ENCODE measurements around the gene ZFPL1. TPM values are rescaled to one million over a fixed set of nuclear protein-coding genes. Genes with fewer than 3 reads are reported as not detected.

Gene ZFPL1
- total RNA-seq, 4 donors from 2014 or later, result 35.7 to 42.0 (median 40.6) TPM

- intact Hi-C loops (cut with DNase I; ENCODE audit: low total_unique reads) (no loop called here), in situ Hi-C loops (cut with MboI; ENCODE audit: low sequenced_read_pairs in 4 of 4) (no loop called here)
- TF ChIP-seq CTCF (IDR thresholded peaks at IDR 0.05 in 4 of 5, conservative IDR thresholded peaks at IDR 0.05 in 1 of 5), result no peak
- no peak for TF ChIP-seq POLR2A (IDR thresholded peaks at IDR 0.05)
- Histone ChIP-seq H3K27me3 (no peaks in the 10 kb centered on the region), H3K4me3 (no peak overlapping the region), H3K36me3 (no peaks in the 10 kb centered on the region), H3K27ac (no peak overlapping the region), H3K9me3 (no peaks in the 10 kb centered on the region), H3K4me1 (no peaks in the 10 kb centered on the region)
- ATAC-seq, result no peak
- DNase-seq, result no peak
Measured at GRCh38 chr11:65063532-65063931, 20.5 kb upstream of the ZFPL1 start.

- DNase-seq (no peak), ATAC-seq (no peak)
- H3K4me3 ChIP-seq, result no peak overlapping the region
- H3K27ac ChIP-seq, result no peak overlapping the region
- H3K36me3 ChIP-seq, result no peaks in the 10 kb centered on the region
- TF ChIP-seq POLR2A (IDR thresholded peaks at IDR 0.05) (no peak), CTCF (IDR thresholded peaks at IDR 0.05 in 4 of 5, conservative IDR thresholded peaks at IDR 0.05 in 1 of 5) (no peak)
- no peaks in the 10 kb centered on the region for H3K9me3 ChIP-seq
- in situ Hi-C loops (cut with MboI; ENCODE audit: low sequenced_read_pairs in 4 of 4), result no loop called here
- no peaks in the 10 kb centered on the region for H3K4me1 ChIP-seq
- intact Hi-C loops (cut with DNase I; ENCODE audit: low total_unique reads), result no loop called here
- no peaks in the 10 kb centered on the region for H3K27me3 ChIP-seq
Measured at GRCh38 chr11:65064847-65065240, 19.2 kb upstream of the ZFPL1 start.

GRCh38 chr11:65065851-65066250 lies 18.2 kb upstream of the ZFPL1 start:
- DNase-seq (no peak), ATAC-seq (no peak)
- H3K27me3 ChIP-seq, result no peaks in the 10 kb centered on the region
- intact Hi-C loops (cut with DNase I; ENCODE audit: low total_unique reads) (no loop called here), in situ Hi-C loops (cut with MboI; ENCODE audit: low sequenced_read_pairs in 4 of 4) (no loop called here)
- H3K4me3 ChIP-seq, result no peak overlapping the region
- TF ChIP-seq POLR2A (IDR thresholded peaks at IDR 0.05), result no peak
- no peak for TF ChIP-seq CTCF (IDR thresholded peaks at IDR 0.05 in 4 of 5, conservative IDR thresholded peaks at IDR 0.05 in 1 of 5)
- no peaks in the 10 kb centered on the region for H3K9me3 ChIP-seq
- no peaks in the 10 kb centered on the region for H3K36me3 ChIP-seq
- no peaks in the 10 kb centered on the region for H3K4me1 ChIP-seq
- H3K27ac ChIP-seq, result no peak overlapping the region

GRCh38 chr11:65066315-65066714 lies 17.7 kb upstream of the ZFPL1 start:
- no peak for ATAC-seq
- Histone ChIP-seq H3K36me3 (no peaks in the 10 kb centered on the region), H3K9me3 (no peaks in the 10 kb centered on the region), H3K4me3 (no peak overlapping the region), H3K4me1 (no peaks in the 10 kb centered on the region), H3K27me3 (no peaks in the 10 kb centered on the region), H3K27ac (no peak overlapping the region)
- intact Hi-C loops (cut with DNase I; ENCODE audit: low total_unique reads) (no loop called here), in situ Hi-C loops (cut with MboI; ENCODE audit: low sequenced_read_pairs in 4 of 4) (no loop called here)
- TF ChIP-seq CTCF (IDR thresholded peaks at IDR 0.05 in 4 of 5, conservative IDR thresholded peaks at IDR 0.05 in 1 of 5) (no peak), POLR2A (IDR thresholded peaks at IDR 0.05) (no peak)
- DNase-seq, result no peak

- Histone ChIP-seq H3K4me1 (no peaks in the 10 kb centered on the region), H3K36me3 (no peaks in the 10 kb centered on the region), H3K4me3 (no peak overlapping the region), H3K9me3 (no peaks in the 10 kb centered on the region), H3K27ac (no peak overlapping the region), H3K27me3 (no peaks in the 10 kb centered on the region)
- intact Hi-C loops (cut with DNase I; ENCODE audit: low total_unique reads) (no loop called here), in situ Hi-C loops (cut with MboI; ENCODE audit: low sequenced_read_pairs in 4 of 4) (no loop called here)
- TF ChIP-seq POLR2A (IDR thresholded peaks at IDR 0.05) (no peak), CTCF (IDR thresholded peaks at IDR 0.05 in 4 of 5, conservative IDR thresholded peaks at IDR 0.05 in 1 of 5) (no peak)
- ATAC-seq (no peak), DNase-seq (no peak)
Measured at GRCh38 chr11:65066805-65067291, 17.2 kb upstream of the ZFPL1 start.
